GM12891 (cell line): ENCODE results near the gene TPH1.

Experiments
- POLR2A ChIP-seq: IDR thresholded peaks from 2 replicates; pipeline ENCODE4 v1.6.1; 2011; ENCODE audit warnings: low read depth, low read length, control low read depth
- POLR2AphosphoS5 ChIP-seq: IDR thresholded peaks from 2 replicates; pipeline ENCODE4 v1.6.1; 2011; ENCODE audit warnings: low read depth, low read length, control low read depth
- TAF1 ChIP-seq: IDR thresholded peaks from 2 replicates; pipeline ENCODE4 v1.6.1; 2011; ENCODE audit warnings: low read depth, low read length, control low read depth

DNA sequence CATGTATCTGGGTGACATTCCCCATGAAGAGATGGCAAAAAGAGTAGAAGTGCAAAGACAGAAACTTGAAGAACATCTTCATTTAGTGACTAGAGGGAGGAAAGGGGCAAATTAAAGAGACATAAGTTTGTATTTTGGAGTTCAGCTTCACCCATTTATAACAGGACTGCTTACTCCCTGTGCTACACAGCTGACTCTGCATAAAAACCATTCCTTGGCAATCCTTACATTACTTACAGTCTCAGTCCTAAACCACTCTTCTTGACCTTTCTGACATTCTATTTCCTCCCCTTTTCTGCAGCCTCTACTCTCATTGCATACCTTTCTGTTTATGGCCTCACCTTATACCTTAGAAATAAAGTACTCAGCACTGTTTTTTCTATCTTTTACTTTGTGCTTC is 26.4 kb downstream of the TPH1 start:
- TF ChIP-seq POLR2A (no peak), POLR2AphosphoS5 (no peak), TAF1 (no peak)
